GM19372 (cell line): Measurements from ENCODE around the gene HDGFL2.
"Not testable (repeated sequence)": the region's sequence is repeated elsewhere in the genome, so short reads cannot be mapped to it uniquely, and the experiment has no call there.

Source experiments
- ATAC-seq: cut with Tn5 transposase; IDR thresholded peaks from one replicate; pipeline ENCODE4 v1.9.1; 2021; ENCODE audit warnings: mild to moderate bottlenecking, low read depth, moderate library complexity; ENCODE audit not compliant: unreplicated experiment

The HDGFL2 gene

DNA sequence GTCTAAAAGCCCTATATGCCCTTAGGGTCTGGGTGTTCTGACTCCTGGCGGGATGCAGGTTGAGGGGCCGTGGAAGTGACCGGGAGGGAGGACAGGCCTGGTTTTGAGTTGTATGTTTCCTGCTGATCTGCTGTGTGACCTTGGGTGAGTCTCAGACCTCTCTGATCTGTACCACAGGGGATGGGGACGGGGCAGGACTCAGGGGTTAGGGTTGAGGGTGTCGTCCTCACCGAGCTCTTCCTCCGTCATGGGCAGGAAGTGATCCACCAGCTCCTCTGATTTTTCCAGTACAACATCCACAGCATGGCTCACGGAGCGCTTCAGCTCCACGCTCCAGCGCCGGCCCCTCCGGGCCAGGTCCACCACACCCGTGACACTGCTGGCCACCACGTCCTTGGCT, 56.7 kb downstream of the HDGFL2 start:
- ATAC-seq: no peak

DNA sequence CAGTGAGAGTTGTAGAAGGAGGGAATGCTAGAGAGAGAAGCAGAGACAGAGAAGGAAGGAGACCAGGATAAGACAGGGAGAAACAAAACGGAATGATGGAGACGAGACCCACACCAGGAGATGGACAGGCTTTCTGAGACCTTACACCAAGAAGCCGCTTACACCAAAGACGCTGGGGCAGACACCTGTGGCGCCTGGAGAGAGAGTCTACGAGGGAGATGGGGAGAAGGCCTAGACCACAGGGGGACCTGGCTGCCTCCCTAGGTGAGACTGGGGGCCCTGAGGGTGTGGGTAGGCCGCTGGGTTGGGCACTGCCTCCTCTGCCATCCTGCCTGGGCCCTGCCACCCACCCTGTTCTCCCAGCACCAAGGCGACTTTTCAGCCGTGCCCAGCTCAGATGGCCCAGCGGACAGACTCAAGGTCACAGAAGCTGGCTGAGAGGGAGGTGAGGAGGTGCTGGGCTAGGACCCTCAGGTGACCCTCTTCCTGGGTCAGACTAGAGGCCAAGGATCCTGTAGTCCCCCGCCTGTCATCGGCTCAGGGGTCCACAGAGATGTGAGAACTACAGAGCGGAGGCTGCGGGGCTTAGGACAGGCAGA, 57.9 kb downstream of the HDGFL2 start:
- ATAC-seq: no peak

DNA sequence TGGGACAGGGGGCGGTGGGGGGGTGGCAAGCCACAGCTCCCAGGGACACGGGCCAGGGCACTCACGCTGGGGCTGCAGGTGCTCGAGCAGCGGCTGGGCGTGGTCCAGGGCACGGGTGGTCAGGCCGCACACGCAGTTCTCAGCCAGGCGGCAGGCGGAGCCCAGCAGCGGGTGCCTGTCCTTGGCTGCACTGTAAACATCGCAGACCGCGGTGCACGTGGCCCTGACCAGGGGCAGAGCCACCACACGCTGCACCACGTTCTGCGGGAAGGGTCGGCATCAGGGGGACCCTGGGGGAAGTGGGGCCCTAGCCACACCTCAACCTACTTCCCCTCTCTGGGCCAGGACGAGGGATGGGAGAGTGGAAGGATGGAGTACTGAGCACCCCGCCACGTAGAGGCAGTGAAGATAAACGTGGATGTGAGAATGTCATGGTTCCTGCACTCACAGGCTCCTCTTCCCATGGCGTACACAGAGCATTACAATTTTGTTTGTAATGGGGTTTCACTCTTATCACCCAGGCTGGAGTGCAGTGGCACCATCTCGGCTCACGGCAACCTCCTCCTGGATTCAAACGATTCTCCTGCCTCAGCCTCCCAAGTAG, 59.6 kb downstream of the HDGFL2 start:
- ATAC-seq: no peak

DNA sequence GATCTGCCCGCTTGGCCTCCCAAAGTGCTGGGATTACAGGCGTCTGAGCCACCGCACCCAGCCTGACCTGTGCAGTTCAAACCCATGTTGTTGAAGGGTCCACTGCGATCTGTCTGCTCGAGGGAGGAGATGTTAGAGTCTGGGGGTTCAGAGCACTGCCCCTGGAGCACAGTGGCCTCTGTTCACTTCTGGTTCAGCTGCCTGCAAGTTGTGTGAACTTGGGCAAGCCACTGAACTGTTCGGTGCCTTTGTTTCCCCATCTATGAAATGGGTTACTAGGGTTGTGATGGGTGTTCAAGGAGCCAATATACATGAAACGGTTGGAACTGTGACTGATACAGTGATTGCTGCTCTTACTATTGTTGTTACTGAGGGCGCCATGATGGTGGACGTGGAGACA, 61.2 kb downstream of the HDGFL2 start:
- ATAC-seq: no peak

DNA sequence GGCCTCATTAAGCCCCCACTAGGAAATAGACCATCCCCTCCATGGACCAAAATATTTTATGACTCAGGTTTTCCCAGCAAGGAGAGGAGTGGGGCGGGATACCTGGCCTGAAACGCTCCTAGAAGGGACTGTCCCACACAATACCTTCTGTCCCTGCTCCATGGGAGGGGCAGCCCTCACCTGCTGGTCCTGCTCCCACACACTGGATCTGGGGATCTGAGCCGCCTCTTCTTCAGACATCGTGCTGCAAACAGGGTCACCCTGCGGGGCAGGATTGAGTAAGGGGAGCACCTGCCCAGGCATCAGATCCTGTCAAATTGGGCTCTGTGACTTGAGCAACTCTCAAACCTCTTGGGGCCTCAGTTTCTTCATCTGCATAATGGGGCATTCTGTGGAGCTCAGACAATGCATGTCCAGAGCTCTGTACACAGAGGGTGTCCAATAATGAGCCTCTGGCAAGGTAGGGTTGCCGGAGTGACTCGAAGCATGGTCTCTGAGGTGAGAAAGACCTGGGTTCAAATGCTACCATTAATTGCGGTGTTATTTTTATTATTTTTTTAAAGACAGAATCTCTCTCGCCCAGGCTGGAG, 61.8 kb downstream of the HDGFL2 start:
- no peak for ATAC-seq

DNA sequence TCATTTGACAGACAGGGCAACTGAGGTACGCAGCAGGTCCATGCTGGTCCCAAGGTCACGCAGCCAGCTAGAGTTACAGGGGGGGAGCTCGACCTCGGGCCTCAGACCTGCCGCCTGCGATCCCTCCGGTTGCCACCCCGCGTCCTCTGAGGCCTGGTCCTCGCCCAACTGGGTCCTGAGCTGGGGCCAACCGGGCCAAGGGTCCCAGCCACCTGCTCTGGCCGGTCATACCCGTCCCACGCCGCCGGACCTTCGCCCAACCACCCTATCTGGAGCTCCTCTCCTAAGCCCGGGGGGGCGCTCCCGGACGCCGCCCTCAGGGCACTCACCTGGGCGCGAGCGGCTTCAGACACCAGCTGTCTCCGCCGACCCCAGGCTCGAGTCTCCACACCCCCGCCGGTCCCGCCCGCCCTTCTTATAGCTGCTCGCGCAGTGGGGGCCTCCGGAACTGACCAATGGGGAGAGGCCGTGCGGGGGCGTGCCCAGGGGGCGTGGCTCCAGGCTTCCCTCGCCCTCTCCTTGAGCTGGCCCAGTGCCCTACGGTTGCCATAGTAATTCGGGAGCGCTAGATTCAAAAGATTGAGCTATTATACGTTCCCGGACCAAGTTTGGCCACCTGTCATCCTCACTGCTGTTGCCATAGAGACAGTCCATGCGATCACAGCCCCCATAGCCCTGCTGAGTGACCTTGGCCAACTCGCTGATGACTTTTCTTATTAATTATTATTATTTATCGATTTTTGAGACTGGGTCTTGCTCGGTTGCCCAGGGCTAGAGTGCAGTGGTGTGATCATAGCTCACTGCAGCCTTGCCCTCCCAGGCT, 63.0 kb downstream of the HDGFL2 start, which contains the start of gene PLIN5:
Gene PLIN5, minus strand, starts transcription at position 389 of the 823 bp plus-strand sequence. CDS start 1,150 bp downstream, outside the sequence.
- no peak for ATAC-seq

DNA sequence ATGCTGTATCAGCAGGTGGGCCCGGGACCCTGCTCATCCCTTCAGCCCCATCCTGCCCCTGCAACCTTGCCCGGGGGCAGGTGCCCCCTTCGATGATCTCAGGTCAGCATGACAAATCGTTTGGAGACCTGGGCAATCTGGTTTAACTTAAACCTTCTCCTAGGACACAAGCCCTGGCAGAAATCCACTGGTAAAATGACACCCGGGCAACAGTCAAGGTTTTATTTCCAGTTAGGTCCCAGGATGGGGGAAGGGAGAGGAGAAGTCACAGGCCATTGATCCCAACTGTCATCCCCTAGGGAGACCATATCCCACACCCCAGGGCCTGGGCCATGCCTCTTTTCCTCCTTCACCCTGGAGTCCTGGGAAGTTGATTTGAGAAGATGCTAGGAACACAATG, 64.7 kb downstream of the HDGFL2 start:
- no peak for ATAC-seq

DNA sequence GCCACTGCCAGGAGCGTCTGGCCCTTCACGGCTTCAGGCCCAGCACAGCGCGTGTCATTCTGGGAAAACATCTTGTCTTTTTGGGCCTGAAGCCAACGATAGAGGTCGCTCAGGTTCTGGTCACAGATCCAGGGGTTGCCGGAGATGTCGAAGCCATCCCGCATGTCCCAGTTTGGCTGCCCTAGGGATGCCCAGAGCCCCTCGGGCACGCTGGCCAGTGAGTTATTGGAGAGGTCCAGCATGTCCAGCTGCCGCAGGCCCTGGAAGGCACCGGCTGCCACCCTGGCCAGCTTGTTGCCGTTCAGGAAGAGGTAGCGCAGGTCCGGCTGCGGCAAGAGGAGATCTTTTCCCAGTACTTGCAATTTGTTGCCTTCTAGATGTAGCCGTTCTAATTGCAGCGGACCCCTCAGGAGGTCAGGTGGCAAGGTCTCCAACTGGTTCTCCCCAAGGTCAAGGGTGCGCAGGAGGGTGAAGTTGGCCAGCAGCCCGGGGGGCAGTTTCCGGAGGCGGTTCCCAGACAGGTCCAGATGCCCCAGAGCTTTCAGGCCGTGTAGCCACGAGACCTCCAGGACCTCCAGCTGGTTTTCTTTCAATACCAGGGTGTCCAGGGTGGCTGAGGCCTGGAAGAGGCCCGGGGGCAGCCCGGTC, 66.0 kb downstream of the HDGFL2 start:
- ATAC-seq: no peak

DNA sequence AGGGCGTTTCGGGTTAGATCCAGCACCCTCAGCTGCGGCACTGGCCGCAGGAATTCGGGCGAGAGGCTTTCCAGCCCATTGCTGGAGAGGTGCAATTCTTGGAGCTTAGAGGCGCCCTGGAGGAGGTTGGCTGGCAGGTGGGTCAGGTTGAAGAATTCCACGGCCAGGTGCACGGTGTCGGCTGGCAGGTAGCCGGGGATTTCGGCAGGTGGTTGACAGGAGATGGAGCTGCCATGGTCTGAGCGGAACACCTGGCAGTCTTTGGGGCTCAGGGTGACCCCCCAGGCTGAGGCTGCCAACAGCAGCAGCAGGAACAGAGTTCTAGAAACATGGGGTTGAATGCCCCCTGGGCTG, 66.5 kb downstream of the HDGFL2 start:
- ATAC-seq: no peak

DNA sequence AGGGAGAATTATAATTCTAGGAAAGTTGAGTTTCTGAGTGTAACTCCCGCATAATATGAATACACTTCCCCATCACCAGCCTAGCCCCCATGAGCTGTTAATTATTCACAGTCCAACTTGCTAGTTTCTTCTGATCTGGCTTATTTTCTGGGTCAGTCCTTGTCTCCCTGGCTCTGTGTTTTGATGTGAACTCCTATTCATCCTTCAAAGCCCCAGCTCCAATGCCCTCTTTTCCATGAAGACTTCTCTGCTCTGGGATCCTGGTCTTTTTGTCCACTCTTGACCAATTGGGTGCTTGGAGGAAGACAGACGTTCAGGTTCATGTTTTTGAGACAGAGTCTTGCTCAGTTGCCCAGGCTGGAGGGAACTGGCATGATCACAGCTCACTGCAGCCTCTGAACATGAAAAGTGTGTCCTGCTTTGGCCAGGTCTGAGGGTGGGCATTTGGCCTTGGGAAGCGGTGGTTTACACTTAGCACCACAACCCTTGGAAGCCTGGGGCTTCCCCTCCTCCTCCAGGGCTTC, 67.1 kb downstream of the HDGFL2 start:
- no peak for ATAC-seq

DNA sequence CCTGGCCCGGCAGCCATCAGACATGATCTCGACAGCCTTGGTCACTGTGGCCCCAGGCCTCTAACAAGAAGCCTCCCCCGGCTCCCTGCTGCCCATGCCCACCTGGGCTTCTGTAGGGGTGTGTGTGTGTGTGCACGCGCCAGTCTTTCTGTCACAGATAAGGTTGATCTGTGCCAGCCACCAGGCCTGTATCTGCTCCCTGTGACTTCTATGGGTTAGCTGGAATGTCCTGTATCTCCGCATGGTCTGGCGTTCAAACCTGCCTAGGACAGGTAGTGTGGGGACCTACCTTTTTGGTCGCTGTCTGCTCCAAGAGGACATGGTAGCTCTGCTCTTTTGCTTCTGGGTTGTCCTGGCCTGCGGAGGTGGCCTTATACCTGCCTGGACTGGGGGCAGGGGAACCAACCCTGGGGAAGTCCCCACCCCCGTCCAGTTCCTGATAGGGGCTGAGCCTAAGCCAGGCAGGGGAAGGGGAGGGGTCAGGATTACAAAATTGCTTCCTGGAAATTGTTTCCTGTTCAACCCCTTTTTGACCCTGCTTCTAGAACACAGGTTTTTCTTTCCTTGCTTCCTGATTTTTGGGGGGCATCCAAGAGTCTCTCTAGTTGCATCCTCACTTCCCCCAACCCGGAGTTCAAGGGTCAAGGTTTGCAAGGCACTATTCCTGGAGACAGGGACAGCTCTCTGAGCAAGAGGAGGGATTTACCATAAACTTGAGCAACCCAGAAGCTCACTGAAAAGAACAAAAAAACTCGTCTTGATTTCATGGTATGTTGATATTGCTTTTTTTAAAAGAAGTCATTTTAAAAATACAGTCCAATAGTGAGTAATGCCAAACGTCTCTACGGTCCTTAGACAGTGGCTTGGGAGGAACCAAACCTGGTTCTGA, 67.8 kb downstream of the HDGFL2 start, which contains the start of gene LRG1:
Gene LRG1, minus strand, starts transcription at position 344 of the 889 bp plus-strand sequence. Its CDS starts 23 bp downstream, at position 321.
- ATAC-seq: no peak

DNA sequence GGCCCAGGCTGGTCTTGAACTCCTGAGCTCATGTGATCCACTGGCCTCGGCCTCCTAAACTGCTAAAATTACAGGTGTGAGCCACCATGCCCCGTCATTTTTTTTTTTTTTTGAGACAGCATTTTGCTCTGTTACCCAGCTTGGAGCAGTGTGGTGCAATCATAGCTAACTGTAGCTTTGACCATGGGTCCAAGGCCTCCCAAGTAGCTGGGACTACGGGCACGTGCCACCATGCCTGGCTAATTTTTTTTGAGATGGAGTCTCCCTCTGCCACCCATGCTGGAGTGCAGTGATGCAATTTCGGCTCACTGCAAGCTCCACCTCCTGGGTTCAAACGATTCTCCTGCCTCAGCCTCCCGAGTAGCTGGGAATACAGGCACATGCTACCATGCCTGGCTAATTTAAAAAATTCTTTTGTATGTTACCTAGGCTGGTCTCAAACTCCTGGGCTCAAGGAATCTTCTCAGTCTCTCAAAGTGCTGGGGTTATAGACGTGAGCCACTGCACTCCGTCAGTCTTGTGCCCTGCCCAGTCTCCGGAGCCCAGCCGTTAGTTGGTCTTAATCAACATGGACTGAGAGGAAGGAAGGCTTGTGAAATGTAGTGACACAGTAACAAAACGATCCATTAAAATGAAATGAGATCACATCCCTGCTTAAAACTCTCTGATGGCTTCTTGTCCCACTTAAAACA, 69.2 kb downstream of the HDGFL2 start:
- ATAC-seq: no peak

DNA sequence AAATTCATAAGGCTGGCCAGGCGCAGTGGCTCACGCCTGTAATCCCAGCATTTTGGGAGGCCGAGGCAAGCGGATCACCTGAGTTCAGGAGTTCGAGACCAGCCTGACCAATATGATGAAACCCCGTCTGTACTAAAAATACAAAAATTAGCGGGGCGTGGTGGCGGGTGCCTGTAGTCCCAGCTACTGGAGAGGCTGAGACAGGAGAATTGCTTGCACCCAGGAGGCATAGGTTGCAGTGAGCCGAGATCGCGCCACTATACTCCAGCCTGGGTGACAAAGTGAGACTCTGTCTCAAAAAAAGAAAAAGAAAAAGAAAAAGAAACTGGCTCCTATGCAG, 69.7 kb downstream of the HDGFL2 start:
- ATAC-seq: not testable (repeated sequence)

DNA sequence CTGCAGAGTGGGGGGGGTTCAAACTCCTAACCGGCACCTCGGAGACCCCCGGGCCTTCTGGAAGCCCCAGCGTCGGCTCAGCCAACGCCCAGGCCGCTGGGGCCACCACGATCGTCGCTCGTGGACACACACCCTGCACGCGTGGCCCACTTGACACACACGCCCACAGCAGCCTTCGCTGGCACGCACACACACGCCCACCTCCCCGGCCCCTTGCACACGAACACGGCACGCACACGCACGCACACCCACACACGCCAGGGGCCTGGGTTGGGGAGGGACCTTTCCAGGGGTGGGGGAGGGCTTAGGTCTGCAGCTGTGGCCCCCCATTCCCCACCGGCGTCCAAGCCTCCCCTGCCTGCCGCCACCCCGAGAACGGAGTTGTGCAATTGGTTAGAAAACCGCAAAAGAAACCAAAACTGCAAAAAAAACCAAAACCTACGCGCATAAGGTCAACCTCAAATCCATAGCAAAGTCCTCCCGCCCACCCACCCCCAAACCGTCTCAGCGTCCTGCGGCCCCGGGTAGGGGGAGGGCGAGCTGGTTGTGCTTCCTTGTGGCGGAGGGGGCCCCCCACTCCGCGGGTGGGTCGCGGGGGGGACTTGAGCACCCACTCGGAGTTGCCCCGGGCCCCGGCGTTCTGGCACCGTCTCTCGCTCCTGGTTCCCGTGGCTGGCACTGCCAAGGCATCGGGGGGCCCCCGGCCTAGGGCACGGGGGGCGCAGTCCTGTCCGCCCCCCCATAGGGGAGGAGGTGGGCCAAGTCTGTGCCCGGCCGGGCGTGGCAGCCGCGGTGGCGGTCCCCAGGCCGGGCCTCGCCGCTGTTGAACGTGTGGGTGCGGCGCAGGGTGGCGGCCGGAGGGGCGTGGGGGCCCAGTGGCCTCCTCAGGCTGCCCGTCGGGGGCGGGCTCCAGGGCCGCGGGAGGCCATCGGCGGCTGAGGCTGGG, 71.1 kb downstream of the HDGFL2 start:
- ATAC-seq: no peak

DNA sequence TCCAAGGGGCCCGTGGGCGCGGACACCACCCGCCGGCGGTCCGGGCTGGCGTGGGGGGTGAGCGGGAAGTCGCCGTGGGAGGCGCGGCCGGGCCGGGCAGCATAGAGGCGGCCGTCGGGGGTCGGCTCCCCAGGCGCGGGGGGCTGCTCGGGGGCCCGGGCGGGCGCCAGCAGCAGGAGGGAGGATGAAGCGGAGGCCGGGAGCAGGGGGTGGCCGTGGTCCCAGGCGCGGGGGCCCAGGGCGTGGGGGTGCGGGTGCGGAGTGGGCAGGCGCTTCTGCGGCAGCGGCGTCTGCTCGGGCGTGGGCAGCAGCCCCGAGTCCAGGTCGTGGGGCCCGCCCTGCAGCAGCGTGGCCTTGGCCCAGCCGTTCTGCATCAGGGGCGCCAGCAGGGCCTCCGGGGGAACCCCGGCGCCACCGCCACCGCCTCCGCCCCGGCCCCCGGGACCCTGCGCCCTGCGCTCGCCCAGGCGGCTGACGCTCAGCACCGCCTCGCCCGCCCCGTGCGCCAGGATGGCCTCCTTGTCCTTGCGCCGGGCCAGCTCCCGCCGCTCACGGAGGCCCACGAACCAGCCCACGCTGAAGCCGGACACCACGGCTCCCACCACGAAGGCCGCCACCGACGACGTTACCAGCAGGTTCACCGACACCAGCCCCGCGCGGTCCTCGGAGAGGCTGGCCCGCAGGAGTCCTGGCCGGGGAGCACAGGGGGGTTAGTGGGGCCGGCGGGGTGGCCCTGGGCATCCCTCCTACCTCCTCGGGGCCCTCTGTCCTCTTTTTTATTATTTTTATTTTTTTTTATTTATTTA, 71.9 kb downstream of the HDGFL2 start:
- no peak for ATAC-seq

DNA sequence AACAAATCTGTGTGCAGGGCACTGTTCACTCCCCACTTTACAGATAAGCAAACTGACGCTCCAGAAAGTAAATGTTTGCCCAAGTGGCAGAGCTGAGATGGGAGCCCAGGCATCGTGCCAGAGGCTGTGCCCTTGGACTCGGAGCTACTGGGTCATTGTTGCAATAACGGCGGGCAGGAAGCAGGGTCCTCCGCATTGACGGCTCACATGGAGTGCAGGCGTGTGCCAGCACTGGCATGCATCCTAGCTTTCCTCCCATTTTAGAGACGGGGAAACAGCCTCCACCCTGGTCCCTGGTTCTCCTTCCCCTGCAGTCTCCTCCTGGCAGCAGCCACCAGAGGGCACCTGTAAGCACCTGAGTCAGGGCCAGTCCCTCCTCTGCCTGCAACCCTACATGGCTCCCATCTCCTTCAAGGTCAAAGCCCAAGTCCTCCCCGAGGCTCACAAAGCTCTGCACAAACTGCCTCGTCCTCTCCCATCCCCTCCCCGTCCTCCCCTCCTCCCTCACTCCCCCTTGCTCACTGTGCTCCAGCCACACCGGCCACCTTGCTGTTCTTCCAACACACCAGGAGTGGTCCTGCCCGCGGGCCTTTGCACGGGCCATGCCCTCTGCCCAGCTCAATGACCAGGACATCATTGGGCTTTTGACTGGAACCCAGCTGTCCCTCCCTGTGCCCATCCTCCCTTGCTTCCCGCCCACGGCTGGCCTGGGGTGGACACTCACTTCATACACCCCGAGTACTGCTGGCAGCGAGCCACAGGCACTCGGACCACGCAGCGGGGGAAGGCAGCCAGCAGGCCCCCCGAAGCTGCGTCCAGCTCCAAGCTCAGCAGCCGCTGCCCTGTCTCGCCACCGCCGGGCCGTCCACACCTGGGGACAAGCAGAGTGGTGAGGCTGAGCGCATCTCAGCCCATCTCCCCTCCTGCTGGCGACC, 75.5 kb downstream of the HDGFL2 start:
- no peak for ATAC-seq
